ENCODE results near the gene EXOC4.
"Not testable (repeated sequence)": the region's sequence is repeated elsewhere in the genome, so short reads cannot be mapped to it uniquely, and the experiment has no call there.

Gene EXOC4

DNA sequence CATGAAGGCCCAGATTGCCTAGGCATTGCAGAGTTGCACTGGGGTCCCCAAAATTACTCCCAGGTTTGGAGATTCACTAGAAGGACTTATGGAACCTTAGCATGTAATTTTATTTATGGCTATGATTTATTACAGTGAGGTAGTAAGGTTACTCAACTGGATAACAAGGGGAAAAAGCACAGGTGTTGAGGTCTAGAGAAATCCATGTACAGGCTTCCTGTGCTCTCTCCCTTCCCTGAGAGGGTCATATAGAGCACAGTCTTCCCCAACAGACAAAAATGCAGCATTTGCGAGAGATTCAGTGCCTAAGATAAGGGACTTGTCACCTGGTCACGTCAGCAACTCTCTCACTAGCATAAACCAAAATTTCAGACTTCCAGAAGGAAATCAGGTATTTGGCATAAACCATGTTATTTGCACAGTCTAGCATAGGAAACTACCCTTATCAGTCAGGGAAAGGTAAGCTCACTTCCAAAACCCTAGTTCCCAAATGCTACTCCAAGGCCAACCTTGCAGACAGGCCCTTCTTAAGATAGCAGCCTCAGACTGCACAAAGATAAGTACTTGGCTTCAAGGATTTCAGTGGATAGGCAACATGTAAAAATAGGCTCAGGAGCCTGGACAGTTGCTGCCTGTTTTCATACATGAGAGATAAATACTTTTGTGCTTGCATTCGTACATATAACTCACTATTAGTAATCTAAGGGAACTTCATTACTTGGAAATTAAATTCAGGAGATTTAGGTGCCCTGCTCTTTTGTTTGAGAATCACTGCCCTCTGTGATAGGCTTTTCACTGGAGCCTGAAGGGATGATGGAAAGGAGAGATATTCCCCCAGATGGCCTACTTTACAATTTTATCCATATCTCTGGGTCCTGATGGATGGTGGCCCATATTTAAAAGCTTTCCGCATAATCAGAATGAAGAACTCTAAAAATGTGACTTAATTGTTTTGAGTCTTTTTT lies 495.8 kb downstream of the EXOC4 start:
- no peak for DNase-seq (ENCODE audit: low read depth in 2 of 2)

DNA sequence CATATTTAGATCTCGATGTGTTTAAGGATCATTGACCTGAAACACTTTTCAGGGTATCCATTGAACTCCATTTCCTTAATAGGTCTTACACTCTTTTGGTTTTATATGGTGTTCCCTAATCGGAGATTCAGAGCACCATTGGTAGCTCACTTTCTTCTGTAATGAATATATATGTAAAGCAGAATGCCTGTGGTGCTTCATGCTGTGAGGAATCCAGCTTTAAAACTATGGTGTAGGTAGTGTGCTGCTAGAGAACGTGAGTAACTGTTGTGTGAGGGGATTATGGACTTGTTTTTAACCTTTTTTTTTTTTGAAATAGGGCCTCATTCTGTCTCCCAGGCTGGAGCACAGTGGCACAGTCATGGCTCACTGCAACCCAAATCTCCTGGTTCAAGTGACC lies 497.4 kb downstream of the EXOC4 start:
- no peak for DNase-seq (ENCODE audit: low read depth in 2 of 2)

DNA sequence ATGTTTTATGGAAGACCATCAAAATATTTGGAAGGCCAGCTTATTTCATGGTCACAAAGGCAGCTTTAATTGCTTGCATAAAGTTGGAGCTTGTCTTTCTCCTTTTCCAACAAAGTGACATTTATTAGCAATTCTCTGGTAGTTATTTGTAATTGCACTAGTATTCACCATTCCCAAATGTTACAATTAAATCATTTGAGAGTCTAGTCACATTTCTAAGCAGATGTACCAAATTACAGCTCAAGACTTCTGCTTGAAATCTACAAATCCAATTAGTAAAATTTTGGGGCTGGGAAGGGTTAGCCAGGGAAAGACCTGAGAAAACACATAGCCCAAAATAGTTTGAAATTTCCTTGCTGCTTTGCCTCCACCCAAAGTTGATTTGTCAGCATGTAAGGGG lies 498.2 kb downstream of the EXOC4 start:
- no peak for DNase-seq (ENCODE audit: low read depth in 2 of 2)

DNA sequence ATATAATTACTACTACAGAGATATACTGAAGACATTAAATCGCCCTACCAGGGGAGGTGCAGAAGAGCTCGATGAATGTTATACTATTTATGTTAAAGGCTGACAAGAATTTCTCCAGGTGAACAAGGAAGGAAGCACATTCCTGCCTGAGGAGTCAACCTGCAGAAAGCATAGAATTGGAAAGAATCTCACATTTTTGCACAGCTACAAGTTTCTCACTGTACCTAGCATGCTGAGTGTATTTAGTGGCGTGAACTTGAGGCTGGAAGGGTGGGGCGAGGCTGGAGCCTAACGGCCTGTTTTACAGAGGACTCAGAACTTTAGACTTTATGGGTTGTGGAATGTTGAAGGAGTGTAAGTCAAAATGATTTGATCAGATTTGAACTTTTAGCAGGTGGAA lies 500.6 kb downstream of the EXOC4 start:
- no peak for DNase-seq (ENCODE audit: low read depth in 2 of 2)

DNA sequence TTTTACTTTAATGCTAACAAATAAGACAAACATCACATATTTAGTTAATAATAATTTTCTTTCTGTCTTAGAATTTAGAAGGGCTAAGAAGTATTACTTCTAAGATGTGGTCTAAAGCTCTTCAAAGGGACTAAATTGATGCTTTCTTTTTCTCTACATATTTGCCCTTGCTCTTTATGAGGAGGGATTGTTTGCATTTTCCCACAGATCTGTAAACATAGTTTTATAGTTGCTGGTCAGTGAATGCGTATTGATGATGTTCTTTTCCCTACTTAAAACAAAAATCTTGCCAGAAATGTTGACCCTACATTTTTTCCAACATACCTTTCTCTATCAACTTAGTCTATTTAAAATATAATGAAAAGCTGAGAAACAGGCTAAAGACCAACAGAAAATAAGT lies 501.8 kb downstream of the EXOC4 start:
- DNase-seq (ENCODE audit: low read depth in 2 of 2) = no peak

DNA sequence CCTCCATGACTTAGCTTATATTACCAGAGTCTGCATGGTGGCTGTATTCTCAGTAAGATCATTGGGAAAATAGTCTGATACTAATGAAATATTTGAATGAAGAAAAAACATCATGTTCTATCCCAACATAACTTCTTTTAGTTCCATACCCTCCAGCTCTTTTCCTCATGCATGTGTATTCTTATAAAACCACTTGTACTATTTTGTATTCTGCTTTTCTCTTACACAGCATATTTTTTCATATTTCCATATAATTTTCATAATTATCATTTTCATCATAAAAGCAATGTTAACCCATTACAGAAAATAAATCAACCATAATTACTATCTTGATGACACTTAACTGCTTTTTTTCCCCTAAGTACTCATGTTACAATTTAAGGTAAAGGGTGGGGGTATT lies 503.0 kb downstream of the EXOC4 start:
- no peak for DNase-seq (ENCODE audit: low read depth in 2 of 2)

DNA sequence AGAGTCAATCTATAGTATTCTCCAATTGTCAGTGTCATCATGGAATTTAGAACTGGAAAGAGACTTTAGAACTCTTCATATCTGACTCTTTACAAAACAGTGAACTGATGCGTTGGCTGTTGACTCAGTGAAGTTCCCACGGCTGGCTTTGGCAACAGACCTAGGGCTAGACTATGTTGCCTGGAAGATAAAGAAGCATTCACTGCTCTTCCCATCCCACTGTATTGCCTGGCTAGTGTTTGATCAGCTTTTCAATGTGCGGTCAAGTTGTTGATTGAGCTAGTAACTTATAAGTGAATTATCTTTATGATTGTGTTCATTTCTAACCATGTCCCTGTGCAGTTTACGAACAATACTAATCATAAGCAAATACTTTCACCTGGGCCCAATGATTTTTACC lies 508.6 kb downstream of the EXOC4 start:
- no peak for DNase-seq (ENCODE audit: low read depth in 2 of 2)

DNA sequence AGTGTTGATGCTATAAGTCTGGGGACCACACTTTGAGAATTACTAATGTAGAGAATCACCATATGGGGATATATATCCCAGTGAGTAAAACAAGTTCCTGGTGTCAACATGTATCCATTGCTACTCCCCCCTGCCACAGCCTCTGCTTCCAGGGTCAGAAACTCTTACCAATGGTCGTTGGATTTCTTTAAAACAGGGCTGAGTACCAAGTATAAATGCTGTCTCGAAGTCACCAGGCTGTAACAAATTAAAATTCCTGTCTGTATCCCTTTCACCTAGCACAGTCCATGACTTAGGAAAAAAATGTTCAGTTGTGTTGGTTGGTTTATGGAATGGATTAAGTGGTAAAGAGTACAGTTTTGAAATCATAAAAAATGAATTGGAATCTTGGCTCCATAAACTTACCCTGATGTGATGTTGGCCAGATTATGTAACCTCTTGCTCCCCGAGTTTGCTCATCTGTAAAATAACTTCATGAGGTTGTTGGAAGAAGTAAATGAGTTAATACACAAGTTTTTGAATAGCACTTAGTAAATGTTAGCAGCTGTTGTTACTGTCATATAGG lies 510.3 kb downstream of the EXOC4 start:
- DNase-seq (ENCODE audit: low read depth in 2 of 2) = no peak

DNA sequence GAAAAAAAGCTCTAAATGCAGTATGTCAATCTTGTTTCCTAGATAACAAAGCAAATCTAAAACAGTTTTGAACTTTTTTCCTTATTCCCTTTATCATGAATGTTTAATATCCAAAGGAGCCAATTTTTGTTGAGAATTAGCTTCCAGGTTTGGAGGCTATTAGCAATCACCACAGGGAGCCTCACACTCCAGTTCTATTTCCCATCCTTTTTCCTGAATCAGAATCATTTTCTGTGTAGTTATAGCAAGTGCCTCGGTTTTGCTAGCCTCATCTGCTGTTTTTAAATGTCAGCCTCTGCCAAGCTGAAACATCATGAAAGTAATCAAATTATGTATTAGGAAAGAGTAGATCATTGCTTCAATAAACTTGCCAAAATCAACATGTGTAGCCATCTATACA lies 516.8 kb downstream of the EXOC4 start:
- no peak for DNase-seq (ENCODE audit: low read depth in 2 of 2)

DNA sequence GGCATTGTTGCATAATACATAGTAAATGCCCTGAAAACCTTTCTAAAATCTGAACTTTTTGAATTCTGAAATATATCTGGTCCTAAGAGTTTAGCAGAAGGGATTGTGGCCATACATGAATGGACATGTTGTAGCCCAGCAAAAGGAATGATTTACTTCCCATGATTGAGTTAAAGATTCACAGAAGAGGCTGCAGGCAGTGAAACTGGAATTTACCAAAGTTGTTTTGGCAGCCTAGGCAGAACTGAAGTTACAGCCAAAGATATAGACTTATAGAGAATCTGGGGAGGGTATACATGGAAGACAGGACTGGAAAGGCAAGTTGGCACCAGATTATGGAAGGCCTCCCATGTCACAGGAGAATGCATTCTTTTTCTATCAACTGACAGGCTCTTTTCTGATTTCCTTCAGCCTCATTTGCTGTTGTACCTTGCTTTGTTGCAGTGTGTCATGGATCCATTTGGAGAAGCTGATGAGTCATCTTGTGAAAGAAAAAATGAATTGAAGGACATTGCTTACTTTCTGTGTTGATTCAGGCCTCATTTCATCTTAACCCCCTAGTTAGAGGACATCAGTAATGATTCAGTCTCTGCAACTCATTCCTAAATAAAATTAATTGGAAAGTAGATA lies 518.1 kb downstream of the EXOC4 start:
- DNase-seq (ENCODE audit: low read depth in 2 of 2) = no peak

DNA sequence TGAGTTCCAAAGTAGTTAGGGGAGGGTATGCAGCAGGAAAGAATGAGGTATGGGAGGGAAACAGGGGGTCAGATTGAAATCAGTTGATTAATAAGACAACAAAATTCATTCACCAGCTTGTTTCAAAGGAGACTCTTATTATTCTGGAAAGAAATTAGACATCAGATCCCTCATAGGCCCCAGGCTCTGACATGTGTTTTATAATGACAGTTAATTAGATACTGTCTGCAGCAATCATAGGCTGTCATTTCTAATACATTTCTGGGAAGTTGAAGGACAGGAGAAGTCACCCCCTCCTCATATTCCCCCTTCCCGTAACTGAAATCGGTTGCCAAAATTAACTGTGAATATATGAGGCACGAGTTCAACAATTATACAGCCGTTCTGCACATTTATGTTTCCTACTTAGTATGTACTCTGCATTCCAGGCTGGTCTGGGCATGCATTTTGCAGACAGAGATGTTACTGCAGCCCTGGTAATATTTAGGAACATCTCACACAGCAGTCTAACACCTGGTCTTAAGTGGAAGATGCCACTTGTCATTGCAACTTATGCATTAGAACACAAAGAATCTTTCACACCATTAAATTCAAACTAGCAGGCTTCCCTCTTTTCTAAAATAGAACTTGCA lies 519.0 kb downstream of the EXOC4 start:
- DNase-seq (ENCODE audit: low read depth in 2 of 2) = no peak

DNA sequence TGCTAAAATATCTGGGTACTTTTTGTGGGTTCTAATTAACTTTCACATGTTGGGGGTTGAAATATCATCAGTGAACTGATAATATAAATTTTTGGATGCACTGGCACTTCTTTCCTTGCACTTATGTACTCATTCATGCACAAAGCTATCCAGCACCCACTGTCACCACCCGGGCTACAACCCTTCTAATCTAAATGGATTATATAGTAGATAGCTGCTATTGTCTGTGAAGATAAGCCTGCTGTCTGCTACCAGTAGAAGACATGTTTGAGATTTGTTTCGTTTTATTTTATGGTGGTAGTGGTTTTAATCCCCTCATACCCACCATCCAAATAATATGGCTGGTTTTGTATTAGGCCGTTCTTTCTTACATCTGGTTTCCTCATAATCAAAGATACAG lies 520.7 kb downstream of the EXOC4 start:
- no peak for DNase-seq (ENCODE audit: low read depth in 2 of 2)

DNA sequence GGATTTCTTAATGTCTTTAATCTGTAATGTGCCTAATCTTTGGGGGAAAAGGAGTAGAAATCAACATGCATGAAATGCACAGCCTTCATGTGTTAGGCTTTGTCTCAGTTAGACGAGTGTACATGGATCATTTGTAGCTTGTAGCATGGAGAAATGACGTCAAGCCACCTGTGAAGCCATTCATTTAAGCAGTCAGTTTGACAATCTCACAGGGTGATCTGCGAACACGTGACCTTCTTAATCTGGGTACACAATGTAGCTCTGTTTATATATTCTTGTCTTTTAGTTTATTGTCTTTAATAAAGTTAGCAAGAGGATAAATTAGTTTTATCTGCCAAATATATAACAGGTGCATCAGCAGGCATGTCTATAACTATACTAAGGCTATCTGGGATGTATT lies 522.3 kb downstream of the EXOC4 start:
- no peak for DNase-seq (ENCODE audit: low read depth in 2 of 2)

DNA sequence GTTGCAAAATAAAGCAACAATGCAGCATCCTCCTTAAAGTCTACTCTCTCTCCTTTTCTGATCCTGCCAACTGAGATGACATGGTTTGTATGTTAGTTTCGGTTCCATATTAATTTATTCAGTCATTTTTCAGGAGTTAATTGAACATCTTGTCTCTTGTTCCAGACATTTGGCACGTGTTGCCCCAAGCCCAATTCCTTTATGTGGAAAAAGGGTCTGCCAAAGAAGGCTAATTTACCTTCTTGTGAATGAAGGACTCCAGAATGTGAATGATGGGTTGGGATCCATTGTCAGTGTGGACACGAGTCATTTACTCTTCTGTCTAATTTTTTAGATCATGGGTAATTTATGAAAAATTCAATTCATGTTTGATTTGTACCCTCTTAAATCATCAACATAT lies 523.4 kb downstream of the EXOC4 start:
- DNase-seq (ENCODE audit: low read depth in 2 of 2) = no peak

DNA sequence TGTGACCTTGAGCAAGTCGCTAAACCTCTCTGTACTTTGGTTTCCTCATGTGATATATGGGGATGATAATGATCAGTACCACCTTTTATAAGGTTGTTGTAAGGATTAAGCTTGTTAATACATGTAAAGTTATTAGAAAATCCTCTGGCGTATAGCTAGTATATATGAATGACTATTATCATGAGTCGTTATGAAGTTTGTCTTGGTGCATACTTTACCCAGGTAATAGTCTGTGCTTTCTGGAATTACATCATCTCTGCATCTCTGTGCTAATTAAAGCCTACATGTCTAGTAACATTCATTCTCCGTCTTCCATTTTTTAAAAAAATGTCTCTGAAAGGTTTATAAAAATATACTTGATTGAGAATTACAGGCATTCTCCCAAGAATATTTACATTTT lies 524.8 kb downstream of the EXOC4 start:
- DNase-seq (ENCODE audit: low read depth in 2 of 2) = no peak

DNA sequence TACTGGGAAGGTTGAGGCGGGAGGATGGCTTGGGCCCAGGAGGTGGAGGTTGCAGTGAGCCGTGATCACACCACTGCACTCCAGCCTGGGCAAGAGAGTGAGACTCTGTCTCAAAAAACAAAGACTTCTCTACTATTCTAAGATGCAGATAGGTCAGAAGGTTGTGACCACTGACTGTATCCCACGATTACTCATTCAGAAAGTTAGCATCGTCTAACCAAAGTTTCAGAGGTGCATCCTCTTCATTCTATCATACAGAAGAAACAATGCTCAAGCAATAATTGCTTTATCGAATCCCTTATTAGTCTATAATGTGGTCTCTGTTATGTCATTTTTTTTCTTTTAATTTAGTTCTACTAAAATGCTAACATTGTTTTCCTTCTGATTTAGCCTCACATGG lies 525.6 kb downstream of the EXOC4 start:
- no peak for DNase-seq (ENCODE audit: low read depth in 2 of 2)

DNA sequence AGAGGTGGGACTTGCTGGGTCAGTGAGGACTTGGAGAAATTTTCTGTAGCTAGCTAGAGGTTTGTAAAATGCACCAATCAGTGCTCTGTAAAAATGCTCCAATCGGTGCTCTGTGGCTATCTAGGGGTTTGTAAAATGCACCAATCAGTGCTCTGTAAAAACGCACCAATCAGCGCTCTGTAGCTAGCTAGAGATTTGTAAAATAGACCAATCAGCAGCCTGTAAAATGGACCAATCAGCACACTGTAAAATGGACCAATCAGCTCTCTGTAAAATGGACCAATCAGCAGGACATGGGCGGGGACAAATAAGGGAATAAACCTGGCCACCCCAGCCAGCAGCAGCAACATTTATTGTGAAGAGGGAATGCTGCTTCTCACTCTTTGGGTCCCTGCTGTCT lies 526.7 kb downstream of the EXOC4 start:
- DNase-seq (ENCODE audit: low read depth in 2 of 2) = not testable (repeated sequence)

DNA sequence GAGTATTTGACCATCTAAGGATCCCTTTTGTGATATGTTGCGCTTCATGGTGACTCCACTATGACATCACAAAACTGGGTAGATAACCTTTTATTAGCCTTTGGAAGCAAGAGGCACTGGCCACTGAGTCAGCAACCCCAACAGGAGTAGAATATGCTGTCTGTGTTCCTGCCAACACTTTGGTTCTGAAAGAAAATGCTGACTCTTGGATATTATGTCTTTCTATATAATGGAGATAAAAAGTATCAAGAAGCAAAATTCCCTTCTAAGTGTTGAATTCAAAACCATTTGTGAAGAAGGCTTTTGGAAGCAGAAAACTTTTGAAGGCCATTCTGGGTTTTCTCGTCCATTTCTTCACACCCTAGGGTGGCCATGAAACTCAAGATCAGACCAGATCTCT lies 528.0 kb downstream of the EXOC4 start:
- DNase-seq (ENCODE audit: low read depth in 2 of 2) = no peak

DNA sequence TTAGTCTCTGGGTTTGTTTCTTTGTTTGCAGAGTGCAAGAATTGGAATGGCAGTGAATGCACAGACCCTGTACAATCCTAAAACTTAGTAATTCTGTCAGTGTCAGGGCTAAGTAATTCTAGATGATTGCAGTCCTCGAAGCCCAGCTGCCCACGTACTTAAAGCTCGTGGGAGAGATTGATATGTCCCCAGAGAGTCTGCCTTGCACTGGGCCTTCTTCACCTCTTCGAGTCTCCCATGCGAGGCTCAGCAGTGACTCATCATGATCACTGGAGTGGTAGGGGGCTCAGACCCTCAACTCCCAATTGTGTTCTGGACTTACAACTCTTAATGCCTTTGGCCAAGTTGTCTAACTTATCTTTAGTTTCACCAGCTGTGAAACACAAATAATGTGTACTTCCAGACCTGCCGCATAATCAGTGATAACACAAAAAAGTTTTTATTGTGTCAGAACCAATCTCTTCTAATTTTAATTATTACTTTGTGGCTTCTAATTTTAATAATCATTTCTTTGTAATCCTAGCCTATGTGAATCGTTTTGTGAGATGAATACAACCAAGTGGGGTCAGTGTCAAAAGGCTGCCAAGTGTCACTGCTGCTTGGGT lies 528.7 kb downstream of the EXOC4 start:
- DNase-seq (ENCODE audit: low read depth in 2 of 2) = no peak

DNA sequence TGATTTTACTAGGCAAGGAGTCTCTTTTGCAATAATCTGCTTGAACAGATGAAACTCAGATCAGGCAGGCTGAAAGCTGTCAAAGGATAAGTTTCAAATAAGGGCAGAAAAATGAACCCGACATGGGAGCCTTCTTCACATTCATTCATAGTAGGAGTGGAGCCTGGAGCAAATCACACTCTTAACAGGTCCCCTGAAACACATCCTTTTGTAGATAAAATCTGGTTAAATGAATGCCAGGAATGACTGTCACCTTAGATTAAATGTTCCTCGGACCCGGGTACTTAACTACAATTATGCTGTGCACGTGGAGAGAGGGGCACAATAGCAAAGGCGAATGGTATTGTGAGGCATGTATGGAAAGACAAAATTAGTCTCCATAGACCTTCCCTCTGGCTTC lies 529.6 kb downstream of the EXOC4 start:
- DNase-seq (ENCODE audit: low read depth in 2 of 2) = no peak

DNA sequence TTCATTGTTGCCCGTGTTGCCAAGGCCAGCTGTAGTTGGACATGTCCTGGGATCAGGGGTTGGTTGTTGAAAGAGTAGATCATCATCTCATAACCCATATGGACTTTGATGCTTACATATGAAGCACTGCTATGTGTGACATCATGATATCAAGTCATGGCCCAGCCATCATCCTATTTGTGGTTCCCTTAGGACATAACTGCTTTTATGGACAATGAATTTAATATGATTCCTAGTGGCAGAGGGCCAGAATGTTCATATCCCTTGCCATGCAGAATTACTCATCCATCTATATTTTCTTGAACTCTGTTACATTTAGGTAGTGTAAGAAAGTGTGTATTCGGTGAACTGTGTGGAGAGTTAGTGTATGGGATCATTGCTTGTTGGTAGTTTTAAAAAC lies 530.4 kb downstream of the EXOC4 start:
- no peak for DNase-seq (ENCODE audit: low read depth in 2 of 2)

DNA sequence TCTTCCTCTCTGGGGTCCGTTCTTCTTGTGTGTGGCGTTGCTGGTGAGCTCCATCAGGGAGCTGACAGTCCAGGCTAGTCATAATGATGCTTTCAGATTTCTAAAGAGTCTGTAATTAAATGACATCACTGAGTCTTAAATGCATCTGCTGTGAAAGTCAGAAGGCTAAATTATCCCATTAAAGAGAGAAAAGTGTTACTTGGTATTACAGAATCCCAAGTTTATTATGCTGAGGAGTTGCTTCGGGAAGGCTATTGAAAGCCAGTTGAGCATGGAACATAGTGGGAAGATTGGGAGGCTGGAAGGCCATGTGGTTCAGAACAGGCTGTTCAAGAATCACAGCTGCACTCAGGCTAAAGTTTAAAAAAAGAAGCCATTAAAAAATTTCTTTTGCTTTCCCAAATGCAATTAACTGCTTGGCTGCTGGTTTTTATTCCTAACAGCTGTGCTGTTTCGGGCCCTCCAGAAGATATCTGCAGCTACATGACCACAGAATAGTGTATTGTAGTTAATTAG lies 531.7 kb downstream of the EXOC4 start:
- no peak for DNase-seq (ENCODE audit: low read depth in 2 of 2)
